NCI-H2107 treated with DMSO at 0.1 percent for 48 hours (cell line): Measurements from ENCODE around the gene SFMBT2.
"Not testable (repeated sequence)": the region's sequence is repeated elsewhere in the genome, so short reads cannot be mapped to it uniquely, and the experiment has no call there.

Experiments used
- DNase-seq: peaks from one replicate; lab custom pipeline; 2025; ENCODE audit not compliant: unreplicated experiment; lab: John Stamatoyannopoulos, UW

SFMBT2 gene

DNA sequence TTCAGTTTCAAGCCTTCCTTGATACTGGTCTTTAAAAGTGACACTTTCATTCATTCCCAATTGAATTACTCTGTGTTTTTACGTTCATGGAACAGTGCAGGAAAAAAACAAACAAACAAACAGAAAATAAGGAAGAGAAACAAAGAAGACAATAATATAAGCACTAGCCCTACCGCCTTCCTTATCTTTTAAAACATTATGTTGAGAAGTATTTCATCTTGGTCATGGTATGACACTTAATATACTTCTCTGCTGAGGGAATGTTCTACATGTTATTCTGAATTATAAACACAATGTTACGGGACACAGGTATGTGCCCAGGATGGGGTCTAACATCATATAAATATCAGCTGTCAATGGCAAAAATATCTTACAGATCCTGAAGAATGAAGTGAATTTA, 176.7 kb downstream of the SFMBT2 start:
- DNase-seq, result no peak

DNA sequence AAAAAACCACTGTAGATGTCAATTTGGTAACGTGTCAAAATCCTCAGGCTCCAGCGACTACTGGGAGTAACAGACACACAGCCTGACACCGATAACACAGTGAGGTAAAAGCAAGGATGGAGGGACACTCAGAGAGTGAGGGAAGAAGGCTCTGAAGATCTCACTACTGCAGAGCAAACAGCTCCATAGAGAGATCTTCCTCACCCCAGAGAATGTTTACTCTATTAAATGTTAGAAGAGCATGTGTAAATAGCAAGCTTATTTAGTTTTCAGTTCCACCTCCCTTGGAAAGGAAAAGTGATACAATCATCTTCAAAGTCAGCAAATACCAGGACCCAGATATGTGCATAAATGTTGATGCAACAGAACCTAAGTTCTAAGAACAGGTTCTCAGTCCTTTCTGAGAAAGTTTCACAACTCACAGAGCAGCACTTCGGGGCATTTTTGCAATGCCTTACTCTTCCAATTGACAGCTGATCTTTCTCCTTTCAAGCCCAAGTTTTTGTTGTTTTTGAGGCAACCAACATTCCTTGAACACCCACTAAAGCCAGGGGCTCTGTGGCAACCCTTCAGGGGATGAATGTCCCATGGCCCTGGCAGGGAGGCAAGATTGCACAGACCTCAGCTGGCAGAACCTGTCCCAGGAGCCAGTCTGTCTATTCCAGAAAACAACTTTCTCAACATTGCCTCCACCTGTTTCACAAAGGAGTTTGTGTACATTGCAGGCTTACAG, 177.4 kb downstream of the SFMBT2 start:
- no peak for DNase-seq

DNA sequence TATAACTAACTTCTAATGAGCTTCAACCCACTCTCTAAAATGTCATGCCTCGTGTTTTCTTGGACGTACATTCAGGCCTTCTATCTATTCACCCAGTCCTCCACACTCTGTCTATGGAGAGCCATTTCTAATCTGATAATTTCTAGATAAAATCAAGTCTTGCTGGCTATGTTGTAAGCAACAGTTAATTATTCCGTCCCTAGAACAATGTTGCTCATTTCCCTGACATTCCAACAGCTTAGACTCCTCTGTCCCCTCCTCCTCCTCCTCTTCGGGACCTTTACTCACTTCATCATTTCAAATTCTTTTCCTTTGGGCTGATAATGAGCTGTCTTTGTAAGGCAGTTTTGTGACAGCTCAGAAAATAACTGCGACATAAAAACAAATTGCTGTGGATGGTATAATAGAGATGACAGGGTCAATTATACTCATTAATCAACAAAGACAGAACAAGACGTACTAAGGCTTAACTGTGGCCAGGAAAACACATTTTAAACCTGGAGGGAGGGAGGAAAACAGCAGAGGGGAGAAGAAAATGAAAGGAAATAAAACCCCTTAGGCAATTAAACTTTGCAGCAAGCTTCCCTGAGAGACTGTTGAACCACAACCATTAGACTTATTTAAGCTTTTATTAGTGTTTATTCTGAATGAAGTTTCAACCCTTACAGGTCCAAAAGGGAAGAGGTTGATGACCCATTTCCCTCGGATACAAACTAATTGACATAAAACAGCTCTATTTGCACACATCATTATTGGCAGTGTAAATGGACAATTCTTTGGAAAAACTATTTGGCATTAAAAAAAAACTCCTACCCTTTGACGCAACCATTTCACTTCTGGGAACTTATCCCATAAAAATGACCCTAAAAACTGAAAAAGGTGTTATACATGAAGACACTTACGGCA, 179.1 kb downstream of the SFMBT2 start:
- no peak for DNase-seq

DNA sequence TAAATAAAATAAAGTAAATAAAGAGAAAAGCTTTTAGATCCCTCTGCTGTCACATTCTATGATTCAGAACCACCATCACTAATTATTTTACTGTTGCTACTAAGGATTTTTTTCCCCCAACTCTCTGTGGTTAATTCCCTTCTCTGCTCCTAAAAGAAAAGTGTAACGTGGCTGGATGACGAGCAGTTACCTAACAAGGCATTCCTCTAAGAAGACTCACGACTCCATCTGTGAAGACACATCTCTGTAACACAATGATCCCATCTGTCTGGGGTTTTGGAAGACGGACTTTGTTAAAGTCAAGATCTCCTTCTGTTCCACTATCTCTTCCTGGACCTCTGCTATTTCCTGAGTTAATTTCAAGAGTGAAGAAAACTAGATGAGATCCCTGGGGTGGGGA, 179.9 kb downstream of the SFMBT2 start:
- no peak for DNase-seq

DNA sequence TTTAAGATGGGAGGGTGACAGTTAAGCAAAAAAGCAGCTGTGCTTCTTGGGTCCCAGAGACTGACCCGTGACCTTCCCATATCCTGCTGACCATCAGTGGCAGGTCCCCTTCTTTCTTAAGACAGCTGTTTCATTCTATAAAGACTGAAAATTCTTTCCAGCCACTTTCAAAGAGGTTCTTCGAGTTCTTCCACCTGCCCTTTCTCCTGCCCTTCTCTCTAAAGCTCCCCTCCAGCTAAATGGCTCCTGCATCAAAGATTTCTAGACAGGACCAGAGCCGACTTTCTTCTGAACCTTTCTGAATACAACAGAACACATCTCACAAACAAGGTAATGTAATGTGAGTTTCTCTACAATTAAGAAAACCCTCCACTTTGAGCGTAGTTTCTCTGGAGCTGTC, 180.8 kb downstream of the SFMBT2 start:
- DNase-seq, result no peak

DNA sequence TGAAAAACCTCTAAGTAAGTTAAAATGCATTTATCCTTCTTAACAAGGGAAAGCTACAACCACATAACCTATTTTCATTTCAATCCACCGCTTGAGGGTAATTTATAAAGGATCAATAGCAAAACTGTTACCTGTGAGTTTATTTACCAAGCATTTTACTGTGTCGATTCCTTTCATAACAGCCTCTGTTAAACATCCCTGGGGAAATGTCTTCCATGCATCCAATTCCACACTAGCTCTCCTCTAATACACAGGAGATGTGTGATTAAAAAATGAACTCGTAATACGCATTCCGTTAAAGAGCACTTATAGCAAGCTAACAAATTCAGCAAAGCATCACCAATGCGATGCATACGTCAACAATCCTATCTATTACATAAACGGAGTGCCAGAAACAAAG, 185.7 kb downstream of the SFMBT2 start:
- no peak for DNase-seq

DNA sequence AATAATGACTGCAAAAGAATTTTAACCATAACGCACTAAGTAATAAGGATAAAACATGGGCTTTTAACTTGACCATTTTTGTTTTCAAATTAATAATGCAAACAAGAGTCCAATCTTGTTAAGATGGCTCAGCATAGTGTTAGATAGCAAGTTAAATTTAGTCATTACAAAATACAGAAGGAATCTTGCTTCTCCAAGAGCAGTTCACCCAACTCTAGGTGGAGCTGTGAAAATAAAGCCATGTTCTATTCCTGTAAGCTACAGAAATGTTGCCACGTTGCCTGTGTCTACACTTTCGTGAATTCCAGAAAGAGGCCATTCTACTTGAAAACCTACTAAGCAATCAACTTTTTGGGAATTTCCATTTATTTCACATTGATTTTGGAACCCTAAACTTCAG, 191.9 kb downstream of the SFMBT2 start:
- DNase-seq, result no peak

DNA sequence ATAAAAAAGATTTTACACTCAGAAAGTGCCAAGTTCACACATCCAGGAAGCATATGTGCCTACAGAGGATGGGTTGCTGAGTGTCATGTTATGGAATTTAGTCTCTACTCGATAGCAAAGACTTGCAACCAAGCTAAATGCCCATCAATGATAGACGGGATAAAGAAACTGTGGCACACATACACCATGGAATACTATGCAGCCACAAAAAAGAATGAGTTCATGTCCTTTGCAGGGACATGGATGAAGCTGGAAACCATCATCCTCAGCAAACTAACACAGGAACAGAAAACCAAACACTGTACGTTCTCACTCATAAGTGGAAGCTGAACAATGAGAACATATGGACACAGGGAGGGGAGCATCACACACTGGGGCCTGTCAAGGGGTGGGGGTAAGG, 198.1 kb downstream of the SFMBT2 start:
- not testable (repeated sequence) for DNase-seq

DNA sequence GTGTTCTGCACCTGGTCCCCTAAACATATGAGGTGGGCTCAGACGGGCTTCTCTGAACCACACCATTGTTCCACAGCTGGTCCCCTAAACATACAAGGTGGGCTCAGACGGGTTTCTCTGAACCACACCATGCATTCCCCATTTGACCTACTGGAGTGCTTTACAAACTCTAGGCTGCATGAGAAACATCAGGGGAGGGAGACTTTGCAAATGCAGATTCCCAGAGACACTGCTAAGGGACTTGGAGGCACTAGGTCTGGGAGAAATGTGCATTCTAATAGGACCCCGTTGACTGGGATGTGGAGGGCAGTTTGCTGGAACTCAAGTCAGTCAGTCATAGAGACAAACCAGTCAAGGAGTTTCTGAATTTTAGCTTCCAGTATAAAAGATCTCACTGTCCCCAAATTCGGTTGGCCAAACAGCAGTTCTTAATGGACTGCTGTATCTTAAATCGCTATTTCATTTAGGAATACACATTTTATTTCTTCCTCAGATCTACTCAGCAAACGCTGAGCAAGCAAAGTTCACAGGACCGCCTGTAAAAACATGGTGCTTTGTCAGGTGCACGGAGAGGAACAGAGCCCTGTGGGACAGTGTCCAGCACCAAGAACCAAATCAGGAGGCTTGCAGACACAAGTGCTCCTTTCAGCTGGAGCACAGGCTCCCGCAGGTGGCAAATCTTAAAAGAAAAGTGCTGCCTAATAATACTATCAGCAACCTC, 198.8 kb downstream of the SFMBT2 start:
- no peak for DNase-seq

DNA sequence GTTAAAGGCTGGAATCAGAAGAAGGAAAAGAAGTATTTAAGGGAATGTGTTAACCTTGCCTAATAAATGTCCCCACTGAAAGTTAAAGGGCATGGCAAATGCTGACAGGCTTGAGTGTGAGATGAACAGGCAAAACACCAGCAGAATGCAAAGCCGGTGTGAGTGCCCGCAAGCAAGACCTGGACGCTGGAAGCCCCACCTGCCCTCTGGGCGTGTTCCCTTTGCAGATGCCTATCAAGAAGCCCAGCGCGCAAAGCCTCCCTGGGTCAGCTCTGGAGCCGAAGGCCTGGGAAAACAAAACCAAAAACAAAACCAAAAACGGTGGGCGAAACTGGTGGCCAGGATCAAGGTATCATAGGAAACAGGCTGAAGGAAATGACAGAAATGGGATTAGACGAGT, 200.3 kb downstream of the SFMBT2 start:
- no peak for DNase-seq

DNA sequence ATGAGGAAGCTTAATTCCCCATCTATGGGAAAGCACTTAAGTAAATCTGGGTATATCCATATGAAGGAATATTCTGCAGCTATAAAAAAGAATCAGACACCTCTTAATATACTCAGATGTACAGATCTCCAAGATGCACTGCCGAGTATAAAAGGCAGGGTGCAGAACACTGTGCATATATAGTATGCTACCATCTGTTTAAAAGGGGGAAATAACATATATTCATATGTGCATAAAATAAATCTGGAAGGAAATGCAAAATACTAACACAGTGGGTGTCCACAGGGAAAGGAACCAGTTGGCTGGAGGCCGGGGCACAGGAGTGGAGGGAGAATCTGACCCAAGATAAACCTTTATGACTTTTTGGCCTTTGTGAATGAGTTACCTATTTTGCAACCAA, 201.4 kb downstream of the SFMBT2 start:
- DNase-seq, result no peak

DNA sequence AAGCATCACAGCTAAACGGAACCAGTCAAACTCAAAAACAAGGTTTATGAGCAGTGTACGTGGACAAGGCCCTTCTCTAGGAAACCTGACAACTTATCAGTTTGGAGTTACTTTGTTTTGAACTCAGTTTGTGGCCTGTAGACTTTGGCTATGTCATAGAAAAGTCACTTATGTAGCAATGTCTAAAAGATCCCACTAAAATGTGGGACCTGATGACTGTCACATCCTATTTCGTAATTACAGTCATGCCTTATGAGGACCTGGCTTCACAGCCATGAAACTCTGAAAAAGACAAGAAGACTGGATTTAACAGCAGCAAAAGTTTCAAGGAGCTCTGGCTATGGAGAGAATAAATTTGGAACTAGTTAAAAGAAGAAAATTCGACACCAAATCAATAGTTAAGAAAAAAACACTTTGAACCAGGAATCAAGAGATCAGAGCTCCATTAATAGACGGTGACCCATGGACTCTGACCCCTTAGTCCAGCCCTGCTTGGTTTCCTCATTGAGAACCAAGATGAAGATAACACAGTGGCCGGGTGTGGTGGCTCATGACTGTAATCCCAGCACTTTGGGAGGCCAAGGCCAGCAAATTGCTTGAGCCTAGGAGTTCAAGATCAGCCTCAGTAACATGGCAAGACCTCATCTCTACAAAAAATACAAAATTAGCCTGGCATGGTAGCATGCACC, 204.3 kb downstream of the SFMBT2 start:
- DNase-seq, result no peak

DNA sequence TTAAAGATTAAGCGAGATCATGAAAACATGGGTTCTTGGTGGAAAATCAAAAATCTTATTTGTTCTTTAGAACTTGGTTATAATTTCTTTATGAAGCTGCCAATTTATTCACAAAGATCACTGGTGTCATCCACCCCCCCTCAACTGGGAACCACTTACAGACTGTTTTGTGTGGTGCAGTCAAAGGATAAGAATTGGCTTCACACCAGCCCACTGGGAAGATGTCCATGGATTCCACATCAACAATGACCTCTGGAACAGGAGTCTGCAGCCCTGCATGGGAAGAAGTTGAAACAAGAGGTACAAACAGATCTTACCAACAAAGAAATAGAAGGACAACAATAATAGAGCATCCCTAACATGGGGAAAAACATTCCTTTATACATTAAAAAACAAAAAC, 205.2 kb downstream of the SFMBT2 start:
- DNase-seq, result no peak

DNA sequence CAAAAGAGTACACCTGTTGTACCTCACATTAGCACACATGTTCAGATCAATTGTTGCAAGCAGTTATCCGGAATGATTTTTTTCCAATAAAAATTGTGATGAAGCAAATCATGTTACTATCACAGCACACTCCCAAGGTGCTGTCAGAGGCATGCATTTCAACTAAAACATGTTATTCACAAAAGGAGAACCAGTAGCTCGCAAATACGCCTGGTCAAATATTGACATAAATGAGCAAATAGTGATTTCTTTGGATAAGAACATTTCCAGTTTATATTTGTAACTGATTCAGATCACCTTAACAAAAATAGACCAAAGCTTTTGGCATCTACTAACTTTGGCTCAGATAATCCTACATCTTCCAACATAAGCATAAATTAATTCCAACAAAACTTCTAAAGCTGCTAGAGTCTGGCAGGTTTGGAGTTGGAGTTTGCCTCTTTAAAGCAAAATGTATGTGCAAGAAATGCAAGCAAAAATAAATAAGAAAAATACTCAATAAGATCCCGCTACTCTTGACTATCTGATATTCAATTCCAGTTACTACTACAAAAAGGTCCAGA, 208.0 kb downstream of the SFMBT2 start:
- DNase-seq, result no peak

DNA sequence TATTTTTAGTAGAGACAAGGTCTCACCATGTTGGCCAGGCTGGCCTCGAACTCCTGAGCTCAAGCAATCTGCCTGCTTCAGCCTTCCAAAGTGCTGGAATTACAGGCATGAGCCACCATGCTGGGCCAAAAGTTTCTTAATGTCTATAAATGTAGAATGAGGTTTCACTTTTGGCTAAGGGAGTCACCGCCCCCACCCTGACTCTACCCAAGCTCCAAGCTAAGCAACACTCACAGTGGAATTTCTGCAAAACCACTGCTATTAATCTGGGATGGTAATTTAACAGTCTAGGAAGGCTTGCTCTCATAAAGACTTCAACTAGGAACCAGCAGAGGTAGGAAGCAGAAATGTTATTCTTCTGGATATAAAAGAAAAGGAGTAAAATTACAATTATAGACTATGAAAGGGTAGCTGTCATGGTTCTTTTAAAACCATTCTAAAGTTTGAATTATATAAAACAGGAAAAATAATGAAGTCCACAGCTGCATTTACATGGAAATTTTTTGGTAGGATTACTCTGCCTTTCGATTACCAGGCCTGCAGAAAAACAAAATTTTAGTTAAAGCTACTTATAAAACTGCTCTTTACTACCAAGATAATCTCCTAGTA, 211.6 kb downstream of the SFMBT2 start:
- no peak for DNase-seq

DNA sequence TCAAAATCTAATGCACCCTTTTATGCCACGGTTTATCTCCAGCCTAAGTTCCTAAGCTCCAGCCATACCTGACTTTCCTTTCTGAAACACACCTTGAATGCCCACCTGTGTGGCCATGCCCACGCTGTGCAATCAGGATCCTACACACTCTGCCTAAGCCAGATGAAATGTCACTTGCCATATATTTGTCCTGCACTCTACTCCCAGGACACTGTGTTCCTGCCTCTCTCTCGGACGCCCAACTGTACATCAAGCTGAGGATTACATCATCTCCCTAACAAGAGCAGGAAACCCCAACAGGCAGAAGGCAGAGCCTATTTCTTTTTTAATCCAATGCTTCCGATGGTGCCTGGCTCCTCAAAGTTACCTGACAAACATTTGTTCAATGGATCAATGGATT, 214.6 kb downstream of the SFMBT2 start:
- DNase-seq, result no peak

DNA sequence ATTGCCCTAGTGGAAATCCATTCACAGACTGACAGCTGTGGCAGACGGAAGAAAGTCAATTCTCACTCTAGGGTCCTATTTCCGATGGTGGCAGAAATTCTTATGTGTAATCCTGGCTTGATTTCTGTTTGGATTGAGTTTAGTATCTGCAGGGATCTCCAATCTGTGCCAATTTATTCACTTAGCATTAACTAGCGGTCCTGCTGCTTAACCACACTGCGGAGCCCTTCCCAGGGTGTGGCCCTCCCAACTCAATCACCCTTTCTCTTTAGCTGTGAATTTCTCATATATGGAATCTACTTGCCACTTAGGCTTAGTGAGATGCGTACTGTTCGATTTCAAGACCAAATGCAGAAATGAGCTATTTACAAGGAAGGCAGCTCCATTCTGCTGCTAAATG, 215.7 kb downstream of the SFMBT2 start:
- DNase-seq, result no peak

DNA sequence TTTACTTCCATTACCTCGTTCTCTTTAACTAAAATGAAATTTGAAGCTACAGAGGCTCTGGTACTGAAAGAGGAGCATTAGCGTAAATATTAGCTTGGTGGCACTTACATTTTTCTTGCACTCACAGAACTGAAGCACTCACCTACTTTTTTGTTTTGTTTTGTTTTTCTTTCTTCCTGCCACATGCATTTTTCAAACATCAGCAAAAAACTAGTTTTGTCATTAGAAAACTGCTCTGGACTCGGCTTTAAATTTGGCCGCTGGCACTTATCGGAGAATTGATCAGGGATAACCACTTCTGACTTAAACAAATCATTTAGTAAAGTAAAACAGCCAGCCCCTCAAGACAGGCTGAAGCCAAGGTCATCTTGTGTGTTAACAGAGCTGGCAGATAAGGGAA, 216.3 kb downstream of the SFMBT2 start:
- DNase-seq, result no peak

DNA sequence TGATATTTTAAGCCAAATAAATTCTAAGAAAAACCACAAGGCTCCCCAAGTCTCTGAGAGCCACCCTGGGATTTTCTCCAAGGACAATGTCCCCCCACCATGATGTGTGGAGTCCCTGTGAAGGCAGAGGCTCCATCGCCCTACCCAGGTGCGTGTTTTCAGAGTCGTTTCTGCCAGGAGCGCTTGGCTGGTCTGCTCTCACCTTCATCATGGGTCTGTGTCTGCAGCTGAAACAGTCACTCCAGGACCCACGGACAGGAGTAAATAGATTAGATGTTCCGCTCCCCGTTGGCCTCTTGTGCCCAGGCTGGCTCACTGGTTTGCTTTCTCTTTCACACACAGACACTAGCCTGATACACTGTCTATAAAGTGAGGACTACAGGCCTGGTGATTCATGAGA, 217.5 kb downstream of the SFMBT2 start:
- DNase-seq, result no peak

DNA sequence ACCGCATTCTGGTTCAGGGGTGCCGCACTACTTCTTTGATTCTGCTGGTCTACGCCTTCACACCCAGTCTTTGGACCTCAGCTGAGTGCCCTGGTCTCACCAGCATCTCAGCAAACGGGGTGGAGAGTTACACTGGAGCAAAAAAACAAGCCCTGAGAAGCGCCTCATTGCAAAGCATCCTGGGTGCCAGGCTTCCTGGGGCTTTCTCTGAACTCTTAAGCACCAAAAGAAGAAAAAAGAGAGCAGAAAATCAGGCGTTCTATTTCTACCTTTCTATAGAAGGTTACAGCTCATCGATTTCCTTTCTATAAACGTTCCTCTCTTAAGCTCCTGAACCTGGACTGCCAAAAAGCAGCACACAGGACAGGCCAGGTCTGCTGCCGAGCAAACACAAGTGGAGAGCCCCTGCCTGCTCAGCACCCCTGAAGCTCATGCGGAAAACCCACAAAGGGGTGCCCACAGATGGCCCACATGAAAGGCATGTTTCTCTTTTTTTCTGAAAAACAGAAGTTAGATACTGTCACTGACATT, 217.9 kb downstream of the SFMBT2 start:
- DNase-seq, result no peak
